K562 (cell line): ENCODE results near the gene ANKLE1. TPM values are rescaled to one million over a fixed set of nuclear protein-coding genes. Genes with fewer than 3 reads are reported as not detected.
A peak's percentile ranks its signal among the peaks of the same experiment; 100 is the strongest.

Experiments used
- CBX5 ChIP-seq: IDR thresholded peaks from 2 replicates; pipeline ENCODE4 v1.6.1; 2014; ENCODE audit warnings: low read depth, borderline replicate concordance
- NBN ChIP-seq: fragments of 450-650 bp; IDR thresholded peaks from 2 replicates; pipeline ENCODE4 v1.6.1; 2016; ENCODE audit warnings: low read depth, mild to moderate bottlenecking
- NFE2 ChIP-seq: IDR thresholded peaks from 2 replicates; pipeline ENCODE4 v1.6.1; 2014; ENCODE audit warnings: antibody characterized with exemption, low read depth
- POLR2H ChIP-seq: IDR thresholded peaks from 2 replicates; pipeline ENCODE4 v1.6.1; 2016; ENCODE audit warnings: missing genetic modification characterization, low read depth, mild to moderate bottlenecking, control low read depth, missing compliant biosample characterization, moderate library complexity
- RBBP5 ChIP-seq: fragments of 200-600 bp; sonication (generic); IDR thresholded peaks from 2 replicates; pipeline ENCODE4 v1.6.1; 2012; ENCODE audit warnings: borderline replicate concordance, mild to moderate bottlenecking, low read length, control low read depth, inconsistent platforms; ENCODE audit not compliant: insufficient read depth, poor library complexity, severe bottlenecking
- RCOR1 ChIP-seq, 2 experiments: IDR thresholded peaks; 2 replicates each; pipeline ENCODE4 v1.6.1; 2012; ENCODE audit warnings: low read depth in 2 of 2, low read length in 2 of 2, borderline replicate concordance in 1 of 2, improper control_type of control experiment in 1 of 2
- SMAD4 ChIP-seq: fragments of 250-450 bp; sonication (Bioruptor Pico); conservative IDR thresholded peaks from 2 replicates; pipeline ENCODE4 v1.8.0; 2021; ENCODE audit warnings: inconsistent platforms, mild to moderate bottlenecking, moderate library complexity
- SOX6 ChIP-seq: fragments of 450-650 bp; IDR thresholded peaks from 2 replicates; pipeline ENCODE4 v1.6.1; 2014; ENCODE audit warnings: mild to moderate bottlenecking
- ZNF583 ChIP-seq: fragments of 250-450 bp; sonication (Bioruptor Pico); IDR thresholded peaks from 2 replicates; pipeline ENCODE4 v1.4.0; 2020
- polyA plus RNA-seq, 8 experiments: library from polyadenylated mRNA; depleted of rRNA in 4 of 8; stranded (reverse) in 5 of 8; unstranded in 3 of 8; fragments of >200 nt; fragmentation: Nextera tagmentation in 2 of 8; fragmentation: Illumina TruSeq in 1 of 8; extraction: Ambion mirVana in 2 of 8; extraction: Trizol in 1 of 8; gene quantifications; 2 replicates each; pipeline versions ENCODE4 v1.2.1 to v1.2.3, GENCODE V29; 2011 to 2014; ENCODE audit warnings: inconsistent platforms in 1 of 8, missing spikeins in 1 of 8
- total RNA-seq, 7 experiments: library from RNA; depleted of rRNA in 6 of 7; stranded (reverse); fragments of >200 nt in 6 of 7; fragmentation: Illumina TruSeq in 2 of 7; extraction: Trizol in 2 of 7; gene quantifications; 2 replicates each; pipeline versions ENCODE4 v1.2.1 to v1.2.3, GENCODE V29; 2011 to 2021; ENCODE audit warnings: low replicate concordance in 1 of 7
- TF ChIP-seq, protein P1 (sequence below), 2 experiments: fragments of 450-650 bp in 1 of 2; sonication (generic) in 1 of 2; formaldehyde crosslinking in 1 of 2; IDR thresholded peaks in 1 of 2; conservative IDR thresholded peaks in 1 of 2; 2 replicates each; pipeline versions ENCODE4 v1.6.1 to v1.8.1; 2016 to 2023; ENCODE audit warnings: mild to moderate bottlenecking in 2 of 2, moderate library complexity in 2 of 2, inconsistent platforms in 1 of 2, missing genetic modification reagents in 1 of 2

ANKLE1 gene
- total and polyA plus RNA-seq, 9 of the 15 experiments (the other 6 are each of a cell fraction or from before 2014, with no cell fraction given) = 0.63 to 9.2 (median 2.9) TPM

- TF ChIP-seq POLR2H (tag) (no peak), RCOR1 (IDR thresholded peaks at IDR 0.05; ENCODE audit: borderline replicate concordance in 1 of 2, low read depth in 2 of 2, low read length in 2 of 2) (0 out of 4 replicates have a peak, but pooled peaks of 1 of the 2 experiments have one; percentile 8), CBX5 (no peak), NBN (no peak), SOX6 (peak; percentile 45; the same call in 1 of the 2 replicates), ZNF583 (CRISPR knock-in tag) (0 out of 2 replicates have a peak, but pooled peaks have one; percentile 10), RBBP5 (peak; percentile 85), NFE2 (no peak), SMAD4 (peak; percentile 90)
- TF ChIP-seq, protein P1, sequence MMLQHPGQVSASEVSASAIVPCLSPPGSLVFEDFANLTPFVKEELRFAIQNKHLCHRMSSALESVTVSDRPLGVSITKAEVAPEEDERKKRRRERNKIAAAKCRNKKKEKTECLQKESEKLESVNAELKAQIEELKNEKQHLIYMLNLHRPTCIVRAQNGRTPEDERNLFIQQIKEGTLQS (IDR thresholded peaks at IDR 0.05) = no peak
- TF ChIP-seq, protein P1 (CRISPR knock-in tag; conservative IDR thresholded peaks at IDR 0.05) = 0 out of 2 replicates have a peak, but pooled peaks have one; percentile 27
Measured at GRCh38 chr19:17235300-17235970, 46.3 kb upstream of the ANKLE1 start (continued).
